ENCODE measurements around the gene ARHGAP26.

Gene ARHGAP26

GRCh38 chr5:143244000-143244736, 474.0 kb downstream of the ARHGAP26 start:
- no peak for TF ChIP-seq CTCF (IDR thresholded peaks at IDR 0.05; ENCODE audit: insufficient read depth, low read depth, low read length, missing control alignments)
- no peak for DNase-seq (ENCODE audit: low read depth)
- H3K4me3 ChIP-seq (ENCODE audit: low read depth, low read length): no peak overlapping the region

- no peak overlapping the region for H3K4me3 ChIP-seq (ENCODE audit: low read depth, low read length)
- TF ChIP-seq CTCF (IDR thresholded peaks at IDR 0.05; ENCODE audit: insufficient read depth, low read depth, low read length, missing control alignments): no peak
- no peak for DNase-seq (ENCODE audit: low read depth)
Observed at GRCh38 chr5:143244990-143245389, 474.8 kb downstream of the ARHGAP26 start.

- no peak for TF ChIP-seq CTCF (IDR thresholded peaks at IDR 0.05; ENCODE audit: insufficient read depth, low read depth, low read length, missing control alignments)
- no peak overlapping the region for H3K4me3 ChIP-seq (ENCODE audit: low read depth, low read length)
- no peak for DNase-seq (ENCODE audit: low read depth)
Observed at GRCh38 chr5:143245929-143246561, 475.9 kb downstream of the ARHGAP26 start.

GRCh38 chr5:143247134-143247815, 477.1 kb downstream of the ARHGAP26 start:
- DNase-seq (ENCODE audit: low read depth): no peak
- TF ChIP-seq CTCF (IDR thresholded peaks at IDR 0.05; ENCODE audit: insufficient read depth, low read depth, low read length, missing control alignments): no peak
- no peak overlapping the region for H3K4me3 ChIP-seq (ENCODE audit: low read depth, low read length)

GRCh38 chr5:143248391-143248790, 478.2 kb downstream of the ARHGAP26 start:
- no peak for TF ChIP-seq CTCF (IDR thresholded peaks at IDR 0.05; ENCODE audit: insufficient read depth, low read depth, low read length, missing control alignments)
- DNase-seq (ENCODE audit: low read depth): no peak
- H3K4me3 ChIP-seq (ENCODE audit: low read depth, low read length): no peak overlapping the region

GRCh38 chr5:143248822-143249579, 478.8 kb downstream of the ARHGAP26 start:
- TF ChIP-seq CTCF (IDR thresholded peaks at IDR 0.05; ENCODE audit: insufficient read depth, low read depth, low read length, missing control alignments): no peak
- no peak overlapping the region for H3K4me3 ChIP-seq (ENCODE audit: low read depth, low read length)
- no peak for DNase-seq (ENCODE audit: low read depth)
